C4-2B (cell line): ENCODE results near the gene SVOP.

Experiments used
- CTCF ChIP-seq: fragments of 450-650 bp; conservative IDR thresholded peaks from 2 replicates; pipeline ENCODE4 v1.5.1; 2017; ENCODE audit warnings: mild to moderate bottlenecking
- ZFX ChIP-seq: fragments of 450-650 bp; IDR thresholded peaks from 2 replicates; pipeline ENCODE4 v1.6.1; 2017

GRCh38 chr12:108905725-108906124 lies 115.1 kb downstream of the SVOP start:
- TF ChIP-seq CTCF (no peak), ZFX (no peak)
